Upper lobe of left lung (tissue), 6 donors: ENCODE results near the gene TNNC2. TPM values are rescaled to one million over a fixed set of nuclear protein-coding genes. Genes with fewer than 3 reads are reported as not detected.

Experiments used
- ATAC-seq, 2 donors: fragments of 200-7000 bp; cut with Tn5 transposase; one replicate each; pipeline ENCODE4 v1.9.1; 2022; ENCODE audit warnings: mild to moderate bottlenecking in 2 of 2, moderate library complexity in 2 of 2; ENCODE audit not compliant: low FRiP score in 2 of 2
- DNase-seq, 2 donors: peaks; one replicate each; pipeline ENCODE4 v3.0.0-alpha.2; 2019 to 2020
- H3K27ac ChIP-seq, 4 donors: fragments of 200-600 bp; sonication (generic); one replicate each; pipeline ENCODE4 v1.5.1; 2016 to 2019
- H3K27me3 ChIP-seq, 4 donors: fragments of 200-600 bp; sonication (generic); one replicate each; pipeline ENCODE4 v1.5.1; 2017 to 2019
- H3K36me3 ChIP-seq, 4 donors: fragments of 200-600 bp; sonication (generic); one replicate each; pipeline ENCODE4 v1.5.1; 2016 to 2019
- H3K4me1 ChIP-seq, 4 donors: fragments of 200-600 bp; sonication (generic); one replicate each; pipeline ENCODE4 v1.5.1; 2018 to 2019
- H3K4me3 ChIP-seq, 4 donors: fragments of 200-600 bp; sonication (generic); one replicate each; pipeline ENCODE4 v1.5.1; 2017 to 2019; ENCODE audit warnings: mild to moderate bottlenecking in 2 of 4, moderate library complexity in 1 of 4
- H3K9me3 ChIP-seq, 4 donors: fragments of 200-600 bp; sonication (generic); one replicate each; pipeline ENCODE4 v1.5.1; 2018 to 2019
- EP300 ChIP-seq, 4 donors: sonication (generic); formaldehyde crosslinking; IDR thresholded peaks; one replicate each; pipeline ENCODE4 v1.5.1; 2017; ENCODE audit warnings: antibody characterized with exemption in 4 of 4, control low read depth in 2 of 4
- POLR2A ChIP-seq, 4 donors: fragments of 450-650 bp; IDR thresholded peaks; one replicate each; pipeline ENCODE4 v1.5.1; 2016 to 2017; ENCODE audit warnings: antibody characterized with exemption in 4 of 4, mild to moderate bottlenecking in 2 of 4
- POLR2AphosphoS5 ChIP-seq, 2 donors: sonication (generic); formaldehyde crosslinking; IDR thresholded peaks; one replicate each; pipeline ENCODE4 v1.5.1; 2017; ENCODE audit warnings: antibody characterized with exemption in 2 of 2
- whole genome bisulfite sequencing, 2 donors: methylation state at CpG; one replicate each; pipeline ENCODE4 v1.1.5; 2017 to 2018; 5-methylcytosine and 5-hydroxymethylcytosine counted together
- total RNA-seq, 6 donors: library from RNA; depleted of rRNA in 4 of 6; stranded (reverse); fragments of >200 nt in 4 of 6; gene quantifications; one replicate each; pipeline versions ENCODE4 v1.1.0 to v1.2.1, GENCODE V29; 2016 to 2021
- TF ChIP-seq, protein P1 (sequence below), 6 experiments: fragments of 450-650 bp in 4 of 6; fragments of 200-600 bp in 2 of 6; sonication (generic) in 2 of 6; IDR thresholded peaks; one replicate each; pipeline ENCODE4 v1.5.1; 2016 to 2019; ENCODE audit warnings: antibody characterized with exemption in 6 of 6
- donor health status: DM: no; HTN: no; CAD: no; lungs with moderate emphysema.
- donor health status: DM: no; HTN: yes; CAD: no; lungs with severe emphysema.

The TNNC2 gene
- total RNA-seq, 6 donors from 2014 or later, result 0.37 to 1.1 (median 0.80) TPM; not detected in 3

DNA sequence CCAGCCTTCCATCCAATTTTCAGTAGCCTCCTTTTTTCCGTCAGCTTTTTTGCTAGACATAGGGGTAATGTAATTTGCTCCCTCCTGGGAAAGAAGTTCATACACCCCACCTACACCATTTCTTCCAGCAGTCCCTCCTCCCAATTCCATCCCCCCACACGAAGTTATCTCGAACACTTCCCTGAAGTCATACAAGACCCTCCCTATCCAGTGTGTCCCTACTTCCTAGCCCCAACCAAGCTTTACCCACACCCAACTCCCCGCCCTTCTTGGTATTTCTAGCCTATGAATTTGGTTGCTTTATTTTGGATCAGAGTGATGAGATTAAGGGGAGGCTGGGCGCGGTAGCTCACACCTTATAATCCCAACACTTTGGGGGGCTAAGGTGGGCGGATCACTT is 13.6 kb downstream of the TNNC2 start:
- ATAC-seq, result no peak
- no peaks in the 10 kb centered on the region for H3K9me3 ChIP-seq
- DNase-seq, result no peak
- peaks cover 22 to 31% (median 30%) of the 10 kb centered on the region in 4 donors for H3K36me3 ChIP-seq
- no peaks in the 10 kb centered on the region for H3K27me3 ChIP-seq
- H3K4me1 ChIP-seq, result peaks cover 13 to 21% (median 17%) of the 10 kb centered on the region in 4 donors
- H3K4me3 ChIP-seq, result peak overlapping the region in 2 of 4 donors; percentile 66 to 67
- 64 to 66% methylated on average over 7 of the region's 7 CpGs for WGBS, 2 donors
- TF ChIP-seq POLR2AphosphoS5 (IDR thresholded peaks at IDR 0.05), result no peak
- no peak for TF ChIP-seq POLR2A (IDR thresholded peaks at IDR 0.05)
- TF ChIP-seq, protein P1, sequence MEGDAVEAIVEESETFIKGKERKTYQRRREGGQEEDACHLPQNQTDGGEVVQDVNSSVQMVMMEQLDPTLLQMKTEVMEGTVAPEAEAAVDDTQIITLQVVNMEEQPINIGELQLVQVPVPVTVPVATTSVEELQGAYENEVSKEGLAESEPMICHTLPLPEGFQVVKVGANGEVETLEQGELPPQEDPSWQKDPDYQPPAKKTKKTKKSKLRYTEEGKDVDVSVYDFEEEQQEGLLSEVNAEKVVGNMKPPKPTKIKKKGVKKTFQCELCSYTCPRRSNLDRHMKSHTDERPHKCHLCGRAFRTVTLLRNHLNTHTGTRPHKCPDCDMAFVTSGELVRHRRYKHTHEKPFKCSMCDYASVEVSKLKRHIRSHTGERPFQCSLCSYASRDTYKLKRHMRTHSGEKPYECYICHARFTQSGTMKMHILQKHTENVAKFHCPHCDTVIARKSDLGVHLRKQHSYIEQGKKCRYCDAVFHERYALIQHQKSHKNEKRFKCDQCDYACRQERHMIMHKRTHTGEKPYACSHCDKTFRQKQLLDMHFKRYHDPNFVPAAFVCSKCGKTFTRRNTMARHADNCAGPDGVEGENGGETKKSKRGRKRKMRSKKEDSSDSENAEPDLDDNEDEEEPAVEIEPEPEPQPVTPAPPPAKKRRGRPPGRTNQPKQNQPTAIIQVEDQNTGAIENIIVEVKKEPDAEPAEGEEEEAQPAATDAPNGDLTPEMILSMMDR (IDR thresholded peaks at IDR 0.05), result no peak
- TF ChIP-seq EP300 (IDR thresholded peaks at IDR 0.05), result no peak
- no peak overlapping the region for H3K27ac ChIP-seq

DNA sequence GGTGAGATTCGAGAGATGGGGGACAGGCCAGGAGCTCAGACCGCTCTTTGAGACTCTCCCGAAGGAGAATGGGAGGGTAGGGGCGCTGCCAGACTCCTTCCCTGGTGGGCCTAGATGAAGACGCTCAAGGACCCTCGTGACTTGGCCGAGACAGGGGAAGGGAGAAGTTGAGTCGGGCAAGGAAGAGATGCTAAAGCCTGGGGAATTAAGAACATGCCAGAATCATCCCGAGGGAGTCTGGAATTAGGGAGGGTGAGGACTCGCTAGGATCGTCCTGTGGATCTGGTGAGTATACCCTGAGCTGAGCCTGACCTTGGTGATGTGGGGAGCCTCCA is 14.1 kb downstream of the TNNC2 start:
- no peaks in the 10 kb centered on the region for H3K9me3 ChIP-seq
- DNase-seq (no peak), ATAC-seq (no peak)
- H3K4me1 ChIP-seq, result peaks cover 13 to 21% (median 17%) of the 10 kb centered on the region in 4 donors
- 8 to 19% methylated on average over 9 to 10 of the region's 11 CpGs for whole genome bisulfite sequencing, 2 donors
- peaks cover 24 to 36% (median 35%) of the 10 kb centered on the region in 4 donors for H3K36me3 ChIP-seq
- peak overlapping the region; percentile 39 to 67 (median 66) for H3K4me3 ChIP-seq
- H3K27me3 ChIP-seq, result no peaks in the 10 kb centered on the region
- TF ChIP-seq EP300 (IDR thresholded peaks at IDR 0.05) (no peak), POLR2A (IDR thresholded peaks at IDR 0.05) (no peak), POLR2AphosphoS5 (IDR thresholded peaks at IDR 0.05) (no peak)
- TF ChIP-seq, protein P1 (IDR thresholded peaks at IDR 0.05), result no peak
- H3K27ac ChIP-seq, result peak overlapping the region in 1 of 4 donors; percentile 59

DNA sequence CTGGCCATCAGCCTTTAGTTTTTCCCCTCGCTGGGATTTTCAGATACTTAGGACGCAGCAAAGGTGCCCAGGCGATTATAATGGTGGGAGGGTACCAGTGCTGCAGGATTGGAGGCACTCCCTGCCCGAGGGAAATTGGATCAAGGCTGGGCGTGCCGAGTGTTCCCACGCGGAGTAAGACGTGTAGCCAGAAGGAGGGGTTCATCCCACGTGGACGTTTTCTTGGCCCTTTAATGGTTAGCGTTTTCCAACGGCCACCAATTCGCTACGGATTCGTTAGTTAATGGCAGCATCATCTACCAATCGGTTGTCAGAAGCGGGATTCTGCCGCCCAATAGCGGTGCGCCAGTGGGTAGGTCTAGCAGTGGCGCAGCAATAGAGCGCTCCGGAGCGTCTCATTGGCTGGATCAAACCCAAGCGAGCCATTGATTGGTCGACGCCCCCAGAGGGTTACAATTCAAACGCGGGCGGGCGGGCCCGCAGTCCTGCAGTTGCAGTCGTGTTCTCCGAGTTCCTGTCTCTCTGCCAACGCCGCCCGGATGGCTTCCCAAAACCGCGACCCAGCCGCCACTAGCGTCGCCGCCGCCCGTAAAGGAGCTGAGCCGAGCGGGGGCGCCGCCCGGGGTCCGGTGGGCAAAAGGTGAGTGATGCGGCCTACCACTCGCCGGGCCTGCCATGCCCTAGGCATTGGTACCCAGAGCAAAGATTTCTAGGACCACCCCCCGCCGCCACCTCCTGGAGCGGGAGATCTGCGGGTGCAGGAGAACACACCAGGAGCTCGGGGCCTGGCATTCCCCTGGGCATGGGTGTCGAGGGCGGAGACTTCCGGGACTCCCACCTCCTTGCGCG is 14.7 kb downstream of the TNNC2 start, which contains the start of gene UBE2C:
Gene UBE2C, plus strand, starts transcription at position 488 of the 849 bp plus-strand sequence. Its CDS starts 52 bp downstream, at position 540.
- TF ChIP-seq, protein P1 (IDR thresholded peaks at IDR 0.05), result no peak
- TF ChIP-seq EP300 (IDR thresholded peaks at IDR 0.05) (no peak), POLR2AphosphoS5 (IDR thresholded peaks at IDR 0.05) (peak in 1 of 2 donors; percentile 11), POLR2A (IDR thresholded peaks at IDR 0.05) (peak in 1 of 4 donors; percentile 34)
- peak; percentile 93 to 96 for DNase-seq
- 2% methylated on average over 17 to 38 of the region's 65 CpGs for WGBS, 2 donors
- H3K9me3 ChIP-seq, result no peaks in the 10 kb centered on the region
- peak within 1 kb of the TSS; percentile 39 to 67 (median 66) for H3K4me3 ChIP-seq
- ATAC-seq, result peak; percentile 98 to 99
- peaks cover 30 to 42% (median 41%) of the 10 kb centered on the region in 4 donors for H3K36me3 ChIP-seq
- H3K27ac ChIP-seq, result peak within 1 kb of the TSS in 2 of 4 donors; percentile 31 to 59
- H3K27me3 ChIP-seq, result no peaks in the 10 kb centered on the region
- H3K4me1 ChIP-seq, result peaks cover 13 to 21% (median 15%) of the 10 kb centered on the region in 4 donors

DNA sequence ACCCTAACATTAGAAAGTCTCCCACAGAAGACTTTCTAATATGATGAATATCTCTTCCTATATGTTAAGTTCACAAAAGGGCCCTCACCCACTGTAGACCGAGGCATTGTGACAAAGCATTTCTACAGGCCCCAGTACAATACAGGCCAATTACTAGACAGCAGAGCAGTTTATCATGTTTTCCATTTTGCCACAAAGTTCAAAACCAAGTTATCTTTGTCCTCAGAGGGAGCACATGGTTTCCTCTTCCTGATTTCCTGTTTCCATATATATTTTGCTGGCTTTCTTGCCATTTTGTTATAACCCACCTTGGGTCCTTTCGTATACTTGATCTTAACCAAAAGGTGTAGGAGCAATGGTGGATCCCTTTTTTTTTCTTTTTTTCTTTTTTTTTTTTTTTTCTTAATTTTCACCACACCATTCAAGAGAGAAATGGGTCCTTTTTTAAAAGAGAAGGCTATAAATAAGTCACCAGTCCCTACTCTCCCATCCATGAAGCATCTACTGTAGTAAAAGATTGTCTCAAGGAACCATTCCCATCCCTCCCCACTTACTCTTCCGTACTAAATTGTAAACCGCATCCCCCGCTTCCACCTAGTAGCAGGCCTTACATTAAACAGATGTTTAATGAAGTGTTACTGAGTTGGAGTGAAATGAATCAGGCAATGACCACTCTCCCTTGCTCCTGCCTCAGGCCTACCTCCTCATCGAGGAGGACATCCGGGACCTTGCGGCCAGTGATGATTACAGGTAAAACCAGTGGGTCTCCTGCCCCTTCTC is 16.7 kb downstream of the TNNC2 start:
- H3K27ac ChIP-seq, result no peak overlapping the region
- TF ChIP-seq POLR2AphosphoS5 (IDR thresholded peaks at IDR 0.05), result no peak
- no peak for TF ChIP-seq POLR2A (IDR thresholded peaks at IDR 0.05)
- TF ChIP-seq EP300 (IDR thresholded peaks at IDR 0.05), result no peak
- TF ChIP-seq, protein P1 (IDR thresholded peaks at IDR 0.05), result no peak
- H3K27me3 ChIP-seq, result no peaks in the 10 kb centered on the region
- 91 to 92% methylated on average over 8 of the region's 8 CpGs for WGBS, 2 donors
- DNase-seq (no peak), ATAC-seq (no peak)
- peaks cover 9 to 21% (median 13%) of the 10 kb centered on the region in 4 donors for H3K4me1 ChIP-seq
- H3K36me3 ChIP-seq, result peaks cover 48 to 62% (median 60%) of the 10 kb centered on the region in 4 donors
- H3K4me3 ChIP-seq, result no peak overlapping the region
- H3K9me3 ChIP-seq, result no peaks in the 10 kb centered on the region
